ENCODE data around the gene LRRC56. TPM values are rescaled to one million over a fixed set of nuclear protein-coding genes. Genes with fewer than 3 reads are reported as not detected.
A peak's percentile ranks its signal among the peaks of the same experiment; 100 is the strongest.

LRRC56 gene
- total RNA-seq, 3 donors from 2014 or later, result 1.5 to 5.2 (median 4.8) TPM

GRCh38 chr11:575996-576768 lies 38.9 kb downstream of the LRRC56 start, which contains the start of gene PHRF1:
Gene PHRF1, plus strand, starts transcription at chr11:576470. Its CDS starts 5,043 bp downstream, at chr11:581513.
- intact Hi-C loops (cut with DNase I, micrococcal nuclease), result no loop called here
- Histone ChIP-seq H3K9me3 (no peaks in the 10 kb centered on the region), H3K4me1 (ENCODE audit: low read depth) (peaks cover 34% of the 10 kb centered on the region), H3K36me3 (ENCODE audit: low read depth) (no peaks in the 10 kb centered on the region), H3K4me3 (peak within 1 kb of the TSS; percentile 57)
- peak; percentile 91 for ATAC-seq
- peak; percentile 94 to 99 (median 96) for DNase-seq
- no peak for TF ChIP-seq CTCF (IDR thresholded peaks at IDR 0.05)

- Histone ChIP-seq H3K4me3 (peak overlapping the region; percentile 57), H3K36me3 (ENCODE audit: low read depth) (no peaks in the 10 kb centered on the region), H3K4me1 (ENCODE audit: low read depth) (peaks cover 34% of the 10 kb centered on the region), H3K9me3 (no peaks in the 10 kb centered on the region)
- ATAC-seq (no peak), DNase-seq (peak in 2 of 3 donors; percentile 52 to 65)
- no peak for TF ChIP-seq CTCF (IDR thresholded peaks at IDR 0.05)
- intact Hi-C loops (cut with DNase I, micrococcal nuclease), result no loop called here
Observed at GRCh38 chr11:576811-577610, 39.7 kb downstream of the LRRC56 start.

- intact Hi-C loops (cut with DNase I, micrococcal nuclease), result no loop called here
- peaks cover 34% of the 10 kb centered on the region for H3K4me1 ChIP-seq (ENCODE audit: low read depth)
- no peaks in the 10 kb centered on the region for H3K36me3 ChIP-seq (ENCODE audit: low read depth)
- TF ChIP-seq CTCF (IDR thresholded peaks at IDR 0.05), result no peak
- no peaks in the 10 kb centered on the region for H3K9me3 ChIP-seq
- no peak overlapping the region for H3K4me3 ChIP-seq
- ATAC-seq, result no peak
- DNase-seq, result peak in 1 of 3 donors; percentile 20
Observed at GRCh38 chr11:577611-577894, 40.2 kb downstream of the LRRC56 start.

- H3K4me1 ChIP-seq (ENCODE audit: low read depth), result peaks cover 34% of the 10 kb centered on the region
- no peak for ATAC-seq
- DNase-seq, result peak in 1 of 3 donors; percentile 24
- TF ChIP-seq CTCF (IDR thresholded peaks at IDR 0.05), result no peak
- intact Hi-C loops (cut with DNase I, micrococcal nuclease), result no loop called here
- H3K4me3 ChIP-seq, result no peak overlapping the region
- H3K36me3 ChIP-seq (ENCODE audit: low read depth), result no peaks in the 10 kb centered on the region
- no peaks in the 10 kb centered on the region for H3K9me3 ChIP-seq
Observed at GRCh38 chr11:578276-579035, 41.1 kb downstream of the LRRC56 start.

GRCh38 chr11:579830-580601 lies 42.7 kb downstream of the LRRC56 start:
- intact Hi-C loops (cut with DNase I, micrococcal nuclease), result no loop called here
- DNase-seq (no peak), ATAC-seq (no peak)
- no peak overlapping the region for H3K4me3 ChIP-seq
- no peaks in the 10 kb centered on the region for H3K9me3 ChIP-seq
- H3K4me1 ChIP-seq (ENCODE audit: low read depth), result peaks cover 29% of the 10 kb centered on the region
- TF ChIP-seq CTCF (IDR thresholded peaks at IDR 0.05), result no peak
- peaks cover 4% of the 10 kb centered on the region for H3K36me3 ChIP-seq (ENCODE audit: low read depth)

Measured in mucosa of descending colon (tissue), 3 donors.